NCI-H2196 treated with DMSO at 0.1 percent for 48 hours (cell line): ENCODE measurements around the gene NALF2.

Source experiments
- DNase-seq: peaks from one replicate; lab custom pipeline; 2025; ENCODE audit not compliant: unreplicated experiment; lab: John Stamatoyannopoulos, UW

The NALF2 gene

DNA sequence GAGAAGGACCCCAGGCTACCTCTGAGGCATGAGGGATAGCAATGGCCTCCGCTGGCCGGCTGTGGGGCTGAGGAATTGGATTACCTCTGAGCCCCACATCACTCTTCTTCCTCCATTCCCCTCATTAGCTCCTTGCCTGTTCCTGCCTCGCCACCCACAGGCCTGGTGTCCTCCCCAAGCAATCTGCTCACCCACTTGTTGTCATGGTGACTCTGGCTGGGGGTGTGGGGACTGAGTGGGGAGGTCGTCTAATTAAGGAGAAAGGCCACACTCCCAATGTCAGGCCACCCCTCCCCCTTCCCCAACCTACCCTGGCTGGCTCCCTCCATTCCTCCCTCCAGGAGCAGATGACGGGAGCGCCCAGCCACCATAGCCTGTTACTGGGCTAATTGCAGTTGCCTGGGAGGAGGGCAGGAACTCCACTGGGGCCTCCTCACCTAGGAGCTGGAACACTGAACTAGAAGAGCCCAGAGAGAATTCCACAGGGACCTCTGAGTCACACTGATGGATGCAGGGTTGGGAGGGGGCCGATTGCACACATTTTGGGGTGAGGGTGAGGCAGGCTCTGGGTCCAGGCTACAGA lies 20.7 kb downstream of the NALF2 start:
- no peak for DNase-seq

DNA sequence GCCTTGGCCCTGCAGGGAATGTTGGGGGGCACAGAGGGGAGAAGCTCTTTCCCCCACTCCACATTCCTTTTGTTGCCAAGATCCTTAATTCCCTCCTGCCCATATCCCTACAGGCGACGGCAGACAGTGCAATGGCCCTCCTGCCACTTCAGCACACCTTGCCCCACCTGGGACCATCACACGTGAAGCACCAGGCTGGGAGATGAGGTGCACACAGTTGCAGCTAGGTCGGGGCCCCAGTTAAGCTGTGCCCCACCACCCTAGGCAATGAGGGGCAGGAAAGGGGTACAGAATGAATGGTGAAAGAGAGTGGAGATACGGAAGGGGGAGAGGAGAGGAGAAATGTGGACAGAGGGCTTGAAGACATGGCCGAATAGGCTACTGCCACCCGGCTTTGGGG lies 26.2 kb downstream of the NALF2 start:
- DNase-seq: no peak

- no peak for DNase-seq
These were observed 27.1 kb downstream of the NALF2 start for GRCh38 chrX:69531031-69531755.

GRCh38 chrX:69535661-69536060 lies 31.5 kb downstream of the NALF2 start:
- no peak for DNase-seq

DNA sequence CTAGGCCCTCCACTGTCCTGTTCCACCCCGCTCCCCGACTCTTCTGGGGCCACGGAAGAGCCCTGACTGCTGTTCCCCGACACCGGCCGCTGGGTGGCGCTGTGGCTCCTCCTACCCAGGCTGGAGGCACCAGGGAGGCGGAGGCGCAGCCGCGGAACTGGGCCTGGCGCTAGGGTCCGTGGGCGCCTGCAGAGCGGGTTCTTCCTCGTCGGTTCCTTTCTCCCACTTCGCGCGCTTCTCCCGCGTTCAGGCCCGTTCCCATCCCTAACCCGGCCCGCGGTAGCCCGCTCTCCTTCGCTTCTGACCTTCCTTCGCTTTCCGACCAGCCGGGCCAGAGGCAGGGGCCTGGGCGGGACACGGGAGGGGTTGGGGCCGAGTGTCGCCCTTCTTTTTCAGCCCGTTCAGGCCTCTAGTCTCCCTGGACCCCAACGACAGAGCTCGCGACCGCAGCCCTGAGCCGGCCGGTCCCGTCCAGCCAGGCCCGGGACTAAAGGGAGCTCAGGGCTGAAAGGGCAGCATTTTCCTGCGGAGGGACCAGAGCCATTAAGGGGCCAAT lies 34.3 kb downstream of the NALF2 start:
- DNase-seq: no peak

DNA sequence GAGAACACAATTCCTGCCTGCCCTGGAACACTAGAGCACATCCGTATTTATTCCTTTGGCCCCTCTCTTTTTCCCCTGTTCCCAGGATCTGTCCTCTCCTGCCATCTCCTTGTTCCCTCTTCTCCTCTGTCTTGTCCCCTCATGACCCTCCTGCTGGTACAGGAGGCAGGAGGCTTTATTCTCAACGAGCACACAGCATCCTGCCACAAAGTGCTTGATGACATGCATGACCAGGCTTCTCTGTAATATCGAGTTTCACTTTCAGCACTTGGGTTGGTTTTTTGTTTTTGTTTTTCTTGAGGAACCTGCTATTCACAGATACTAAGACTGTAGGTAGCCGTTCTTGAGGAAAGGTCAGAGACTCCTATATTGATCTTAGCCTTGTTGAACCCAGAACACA lies 35.3 kb downstream of the NALF2 start:
- DNase-seq: no peak

- DNase-seq: no peak
These were observed 37.8 kb downstream of the NALF2 start for GRCh38 chrX:69541956-69542355.

DNA sequence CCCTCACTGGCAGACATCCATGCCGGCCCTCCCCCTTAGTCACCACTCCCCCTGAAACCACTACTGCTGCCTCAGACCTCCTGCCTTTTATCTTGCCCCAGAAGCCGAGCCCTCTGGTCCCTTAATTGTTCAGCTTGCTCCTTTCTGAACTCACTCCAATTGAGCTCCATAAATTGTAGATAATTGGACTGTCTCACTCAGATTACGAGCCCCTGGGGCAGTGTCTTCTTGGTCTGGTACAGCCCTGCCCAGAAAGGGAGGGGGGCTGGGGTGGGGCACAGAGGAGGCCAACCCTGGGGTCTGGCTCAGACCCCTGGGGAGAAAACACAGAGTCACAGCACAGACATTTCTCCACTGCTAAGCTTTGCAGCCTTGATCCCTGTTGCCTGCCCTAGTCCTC lies 39.4 kb downstream of the NALF2 start:
- DNase-seq: no peak

- no peak for DNase-seq
These were observed 42.3 kb downstream of the NALF2 start for GRCh38 chrX:69546417-69546816.

GRCh38 chrX:69546978-69547377 lies 42.9 kb downstream of the NALF2 start:
- no peak for DNase-seq

DNA sequence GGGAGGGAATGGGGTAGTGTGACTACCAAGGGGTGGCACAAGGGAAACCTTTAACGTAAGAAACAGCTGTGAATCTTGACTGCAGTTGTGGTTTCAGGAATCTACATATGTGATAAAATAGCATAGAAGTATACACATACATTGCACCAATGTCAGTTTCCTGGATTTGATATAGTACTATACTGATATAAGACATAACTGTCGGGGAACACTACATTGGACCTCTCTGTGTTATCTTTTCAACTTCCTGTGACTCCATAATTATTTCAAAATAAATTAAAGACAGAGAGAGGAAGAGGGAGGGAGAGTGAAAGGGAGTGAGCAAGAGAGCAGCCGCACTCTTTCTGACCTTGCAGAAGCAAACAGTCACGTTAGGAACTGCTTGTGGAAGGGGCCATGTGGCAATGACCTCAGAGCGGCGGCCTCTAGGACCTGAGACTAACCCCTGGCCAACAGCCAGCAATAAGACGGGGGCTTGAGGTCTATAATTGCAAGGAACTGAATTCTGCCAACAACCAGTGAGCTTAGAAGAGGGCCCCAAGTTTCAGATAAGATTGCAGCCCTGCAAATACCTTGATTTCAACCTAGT lies 47.4 kb downstream of the NALF2 start:
- no peak for DNase-seq

- no peak for DNase-seq
These were observed 48.4 kb downstream of the NALF2 start for GRCh38 chrX:69552512-69552911.
